ENCODE data around the gene OSCAR.

Gene OSCAR

DNA sequence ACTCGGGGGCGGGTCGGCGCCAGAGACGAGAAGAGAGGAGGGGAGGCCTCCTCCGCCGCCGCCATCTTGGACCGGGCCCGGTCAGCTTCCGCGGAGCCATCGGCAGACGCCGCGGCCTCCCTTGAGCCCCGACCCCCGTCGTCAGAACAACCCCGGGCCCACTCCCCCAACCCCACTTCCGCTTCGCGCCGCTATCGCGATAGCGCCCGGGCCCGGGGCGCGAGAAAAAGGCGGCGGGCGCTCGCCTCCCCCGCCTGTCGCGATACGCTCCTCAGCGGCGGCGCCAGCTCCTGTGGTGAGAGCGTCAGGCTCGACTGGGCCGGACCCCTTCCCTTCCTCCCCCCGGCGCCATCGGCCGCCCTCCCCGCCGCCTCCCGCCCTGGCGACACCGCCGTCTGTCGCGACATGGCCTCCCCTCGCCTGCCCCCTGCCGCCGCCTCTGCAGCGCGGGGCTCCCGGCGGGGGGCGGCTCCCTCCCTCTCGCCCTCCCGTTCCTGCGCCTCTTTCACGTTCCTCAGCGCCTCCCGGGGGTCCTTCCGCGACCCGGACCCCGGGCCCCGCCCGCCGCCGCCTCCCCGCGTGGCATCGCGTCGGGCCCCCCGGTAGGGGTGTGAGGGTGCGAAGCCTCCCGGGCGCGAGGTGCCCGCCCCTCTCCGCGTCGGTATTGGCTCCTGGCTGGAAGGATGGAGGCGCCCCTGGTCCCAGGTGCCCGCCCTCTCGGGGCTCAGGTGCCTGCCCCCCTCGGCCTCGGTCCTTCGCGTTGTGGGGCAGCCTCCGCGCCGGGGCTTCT is 37.3 kb upstream of the OSCAR start, which contains the start of gene CNOT3:
CNOT3 (plus strand) TSS at position 64 of the 790 bp plus-strand sequence. CDS start 5,217 bp downstream, outside the sequence.
- Histone ChIP-seq H3K14ac (ENCODE audit: low read length in 2 of 2) (peak within 1 kb of the TSS in 1 of 2 experiments; percentile 90), H2BK5ac (ENCODE audit: low read depth, low read length, poor library complexity, severe bottlenecking) (peak within 1 kb of the TSS; percentile 93), H3K23ac (ENCODE audit: low read length in 2 of 2) (peak within 1 kb of the TSS; percentile 10 to 20), H3K4me1 (ENCODE audit: control insufficient read depth, insufficient read depth, low read depth, low read length) (peaks cover 34% of the 10 kb centered on the region), H3K4me2 (ENCODE audit: low read length, poor library complexity, severe bottlenecking) (peak within 1 kb of the TSS; percentile 88), H2BK120ac (ENCODE audit: low read depth, low read length) (peak within 1 kb of the TSS; percentile 81), H3K9me3 (ENCODE audit: control insufficient read depth, low read length) (no peaks in the 10 kb centered on the region), H2AK5ac (ENCODE audit: low read length, severe bottlenecking) (no peak within 1 kb of the TSS), H2BK12ac (ENCODE audit: low read length in 2 of 2) (no peak within 1 kb of the TSS), H3K79me1 (replicated peaks; ENCODE audit: low read length, poor library complexity, severe bottlenecking) (no peaks in the 10 kb centered on the region), H3K27me3 (ENCODE audit: control insufficient read depth in 1 of 2, insufficient read depth in 1 of 2, low read length in 2 of 2) (no peaks in the 10 kb centered on the region), H3K4me3 (ENCODE audit: insufficient read depth in 1 of 2, low read depth in 1 of 2, low read length in 2 of 2) (peak within 1 kb of the TSS; percentile 84 to 85), H4K8ac (ENCODE audit: low read length) (peak within 1 kb of the TSS; percentile 81), H3K27ac (ENCODE audit: low read length, poor library complexity, severe bottlenecking) (peak within 1 kb of the TSS; percentile 9), H3K9ac (ENCODE audit: low read length) (peak within 1 kb of the TSS; percentile 95), H2AFZ (ENCODE audit: low read depth, low read length) (peak within 1 kb of the TSS; percentile 39), H2BK15ac (ENCODE audit: low read depth, poor library complexity, severe bottlenecking) (peak within 1 kb of the TSS; percentile 32), H4K91ac (ENCODE audit: low read length) (peak within 1 kb of the TSS; percentile 92), H3K36me3 (ENCODE audit: control insufficient read depth in 1 of 2, insufficient read depth in 2 of 2, low read depth in 1 of 2, low read length in 2 of 2) (peaks cover 25 to 28% of the 10 kb centered on the region in 2 experiments), H3K18ac (ENCODE audit: low read depth in 1 of 2, low read length in 2 of 2) (peak within 1 kb of the TSS; percentile 67 to 77), H3K4ac (ENCODE audit: low read depth in 1 of 2, low read length in 2 of 2) (peak within 1 kb of the TSS in 1 of 2 experiments; percentile 88)
- DNase-seq, result no peak
- 2% methylated on average over 69 of the region's 103 CpGs for WGBS

DNA sequence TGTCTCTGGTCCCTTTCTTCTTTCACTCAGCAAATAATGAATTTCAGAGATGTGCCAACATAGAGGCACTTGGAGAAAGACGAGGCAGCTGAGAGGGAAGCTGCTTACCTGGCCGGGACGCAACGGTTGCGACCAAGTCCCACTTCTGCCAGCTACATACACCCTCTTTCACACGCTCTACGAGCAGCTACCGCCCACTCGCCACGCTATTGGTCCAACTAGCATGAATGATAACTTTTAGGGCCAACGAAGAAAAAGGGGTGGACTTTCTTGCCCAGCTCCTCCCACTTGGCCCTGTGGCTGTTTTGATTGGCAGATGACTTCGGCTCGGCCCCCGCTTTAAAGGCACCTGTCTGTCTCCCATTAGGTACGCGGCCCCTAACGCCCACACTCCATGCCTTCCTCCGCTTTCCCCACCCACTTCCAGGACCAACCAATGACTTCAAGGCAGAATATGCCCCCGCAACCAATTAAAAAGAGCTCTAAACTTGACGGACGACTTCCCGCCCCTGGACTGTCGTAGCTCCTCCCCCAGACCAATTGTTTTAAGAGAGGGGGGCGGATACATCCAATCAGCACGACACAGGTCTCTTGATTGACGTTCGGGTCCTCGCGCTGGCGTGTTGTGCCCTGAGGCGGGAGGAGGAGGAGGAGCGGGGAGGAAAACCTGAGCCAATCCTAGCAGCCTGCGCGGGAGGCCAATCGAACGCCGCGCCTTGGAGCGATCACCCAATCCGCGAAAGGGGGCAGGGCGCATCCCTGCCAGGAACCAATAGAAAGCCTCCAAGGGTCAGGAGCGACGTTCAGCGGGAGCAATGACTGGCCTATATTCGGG is 36.5 kb upstream of the OSCAR start:
- Histone ChIP-seq H3K14ac (ENCODE audit: low read length in 2 of 2) (no peak overlapping the region), H3K9ac (ENCODE audit: low read length) (peak overlapping the region; percentile 95), H3K18ac (ENCODE audit: low read depth in 1 of 2, low read length in 2 of 2) (no peak overlapping the region), H3K36me3 (ENCODE audit: control insufficient read depth in 1 of 2, insufficient read depth in 2 of 2, low read depth in 1 of 2, low read length in 2 of 2) (peaks cover 17 to 26% of the 10 kb centered on the region in 2 experiments), H2BK120ac (ENCODE audit: low read depth, low read length) (no peak overlapping the region), H3K79me1 (replicated peaks; ENCODE audit: low read length, poor library complexity, severe bottlenecking) (no peaks in the 10 kb centered on the region), H4K91ac (ENCODE audit: low read length) (no peak overlapping the region), H3K27ac (ENCODE audit: low read length, poor library complexity, severe bottlenecking) (peak overlapping the region; percentile 9), H2AK5ac (ENCODE audit: low read length, severe bottlenecking) (no peak overlapping the region), H3K9me3 (ENCODE audit: control insufficient read depth, low read length) (no peaks in the 10 kb centered on the region), H3K4ac (ENCODE audit: low read depth in 1 of 2, low read length in 2 of 2) (no peak overlapping the region), H2BK5ac (ENCODE audit: low read depth, low read length, poor library complexity, severe bottlenecking) (no peak overlapping the region), H2BK15ac (ENCODE audit: low read depth, poor library complexity, severe bottlenecking) (no peak overlapping the region), H4K8ac (ENCODE audit: low read length) (no peak overlapping the region), H3K27me3 (ENCODE audit: control insufficient read depth in 1 of 2, insufficient read depth in 1 of 2, low read length in 2 of 2) (no peaks in the 10 kb centered on the region), H3K4me2 (ENCODE audit: low read length, poor library complexity, severe bottlenecking) (peak overlapping the region; percentile 88), H3K4me1 (ENCODE audit: control insufficient read depth, insufficient read depth, low read depth, low read length) (peaks cover 28% of the 10 kb centered on the region), H3K23ac (ENCODE audit: low read length in 2 of 2) (no peak overlapping the region), H3K4me3 (ENCODE audit: insufficient read depth in 1 of 2, low read depth in 1 of 2, low read length in 2 of 2) (peak overlapping the region; percentile 45 to 84), H2BK12ac (ENCODE audit: low read length in 2 of 2) (no peak overlapping the region), H2AFZ (ENCODE audit: low read depth, low read length) (peak overlapping the region; percentile 39)
- DNase-seq, result peak; percentile 100
- WGBS, result under 1% methylated on average over 40 of the region's 46 CpGs

DNA sequence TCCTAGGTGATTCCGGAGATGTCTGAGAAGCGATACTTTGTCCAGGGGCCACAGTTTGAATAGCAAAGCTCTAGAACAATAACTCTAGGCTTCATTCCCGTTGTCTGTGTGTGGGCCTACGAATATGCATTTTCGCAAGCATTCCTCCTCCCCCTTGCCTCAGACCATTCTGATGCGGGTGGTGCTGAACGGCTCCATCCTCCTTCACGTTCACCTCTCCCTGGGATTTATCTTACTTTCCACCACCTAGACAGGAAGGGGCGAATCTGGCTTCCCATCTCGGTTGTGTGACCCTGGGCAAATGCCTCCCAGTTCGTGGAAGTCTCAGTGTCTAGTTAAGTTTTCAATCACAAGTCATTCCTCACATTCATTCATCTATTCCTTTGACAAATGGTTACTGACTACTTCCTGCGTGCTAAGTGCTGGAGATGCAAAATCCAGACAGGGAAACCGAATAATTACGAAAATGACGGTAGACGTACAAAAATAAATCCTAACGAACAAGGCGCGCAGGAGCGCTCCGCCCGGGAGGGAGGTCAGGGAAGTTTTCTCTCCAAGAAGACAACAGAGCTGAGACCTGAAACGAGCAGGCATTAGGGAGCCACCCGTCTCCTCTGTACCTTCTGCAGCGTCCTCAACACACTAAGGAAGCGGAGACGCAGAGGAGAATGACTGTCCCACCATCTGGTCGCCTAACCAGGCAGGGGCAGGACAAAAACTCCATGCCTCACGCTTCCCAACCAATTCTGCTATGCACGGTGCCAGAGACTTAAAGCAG is 35.7 kb upstream of the OSCAR start:
- H3K18ac ChIP-seq (ENCODE audit: low read depth in 1 of 2, low read length in 2 of 2), result no peak overlapping the region
- H3K4me2 ChIP-seq (ENCODE audit: low read length, poor library complexity, severe bottlenecking), result peak overlapping the region; percentile 88
- peak overlapping the region; percentile 9 for H3K27ac ChIP-seq (ENCODE audit: low read length, poor library complexity, severe bottlenecking)
- no peak overlapping the region for H2BK5ac ChIP-seq (ENCODE audit: low read depth, low read length, poor library complexity, severe bottlenecking)
- 2% methylated on average over 30 of the region's 30 CpGs for WGBS
- peak overlapping the region; percentile 45 to 82 for H3K4me3 ChIP-seq (ENCODE audit: insufficient read depth in 1 of 2, low read depth in 1 of 2, low read length in 2 of 2)
- peak overlapping the region; percentile 39 for H2AFZ ChIP-seq (ENCODE audit: low read depth, low read length)
- H3K4me1 ChIP-seq (ENCODE audit: control insufficient read depth, insufficient read depth, low read depth, low read length), result peaks cover 26% of the 10 kb centered on the region
- H3K14ac ChIP-seq (ENCODE audit: low read length in 2 of 2), result no peak overlapping the region
- DNase-seq, result no peak
- no peak overlapping the region for H3K4ac ChIP-seq (ENCODE audit: low read depth in 1 of 2, low read length in 2 of 2)
- no peak overlapping the region for H2BK15ac ChIP-seq (ENCODE audit: low read depth, poor library complexity, severe bottlenecking)
- H3K79me1 ChIP-seq (replicated peaks; ENCODE audit: low read length, poor library complexity, severe bottlenecking), result no peaks in the 10 kb centered on the region
- H2AK5ac ChIP-seq (ENCODE audit: low read length, severe bottlenecking), result no peak overlapping the region
- no peak overlapping the region for H4K8ac ChIP-seq (ENCODE audit: low read length)
- H4K91ac ChIP-seq (ENCODE audit: low read length), result no peak overlapping the region
- no peak overlapping the region for H2BK12ac ChIP-seq (ENCODE audit: low read length in 2 of 2)
- H3K23ac ChIP-seq (ENCODE audit: low read length in 2 of 2), result no peak overlapping the region
- H3K9ac ChIP-seq (ENCODE audit: low read length), result peak overlapping the region; percentile 68
- H2BK120ac ChIP-seq (ENCODE audit: low read depth, low read length), result no peak overlapping the region
- peaks cover 22 to 32% of the 10 kb centered on the region in 2 experiments for H3K36me3 ChIP-seq (ENCODE audit: control insufficient read depth in 1 of 2, insufficient read depth in 2 of 2, low read depth in 1 of 2, low read length in 2 of 2)
- H3K27me3 ChIP-seq (ENCODE audit: control insufficient read depth in 1 of 2, insufficient read depth in 1 of 2, low read length in 2 of 2), result no peaks in the 10 kb centered on the region
- no peaks in the 10 kb centered on the region for H3K9me3 ChIP-seq (ENCODE audit: control insufficient read depth, low read length)

Data from mesenchymal stem cell (in vitro differentiated cells and primary cell).